Measurements from ENCODE around the gene KRTAP1-4. TPM values are rescaled to one million over a fixed set of nuclear protein-coding genes. Genes with fewer than 3 reads are reported as not detected.
"Not testable (repeated sequence)": the region's sequence is repeated elsewhere in the genome, so short reads cannot be mapped to it uniquely, and the experiment has no call there.

The KRTAP1-4 gene
- total RNA-seq, 1 donor from 2014 or later, result not detected

DNA sequence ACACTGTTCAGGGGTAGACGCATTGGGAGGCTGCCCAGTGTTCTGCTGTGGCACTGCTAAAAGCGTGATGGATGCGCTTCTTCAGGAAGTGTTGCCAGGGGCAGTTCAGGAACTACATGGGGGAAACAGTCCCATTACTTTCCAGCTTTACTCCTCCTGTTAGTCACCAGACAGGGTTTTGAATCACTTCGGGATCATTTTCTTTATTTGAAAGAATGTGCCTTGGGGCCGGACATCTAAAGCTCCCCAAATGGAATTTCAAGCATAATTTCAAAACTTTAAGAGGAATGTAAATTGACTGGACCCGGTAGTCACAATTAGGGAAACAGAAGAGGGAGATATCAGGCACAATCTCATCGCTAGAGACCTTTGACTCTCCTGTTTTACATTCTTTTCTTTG lies 18.4 kb upstream of the KRTAP1-4 start:
- DNase-seq (ENCODE audit: low spot score), result no peak

DNA sequence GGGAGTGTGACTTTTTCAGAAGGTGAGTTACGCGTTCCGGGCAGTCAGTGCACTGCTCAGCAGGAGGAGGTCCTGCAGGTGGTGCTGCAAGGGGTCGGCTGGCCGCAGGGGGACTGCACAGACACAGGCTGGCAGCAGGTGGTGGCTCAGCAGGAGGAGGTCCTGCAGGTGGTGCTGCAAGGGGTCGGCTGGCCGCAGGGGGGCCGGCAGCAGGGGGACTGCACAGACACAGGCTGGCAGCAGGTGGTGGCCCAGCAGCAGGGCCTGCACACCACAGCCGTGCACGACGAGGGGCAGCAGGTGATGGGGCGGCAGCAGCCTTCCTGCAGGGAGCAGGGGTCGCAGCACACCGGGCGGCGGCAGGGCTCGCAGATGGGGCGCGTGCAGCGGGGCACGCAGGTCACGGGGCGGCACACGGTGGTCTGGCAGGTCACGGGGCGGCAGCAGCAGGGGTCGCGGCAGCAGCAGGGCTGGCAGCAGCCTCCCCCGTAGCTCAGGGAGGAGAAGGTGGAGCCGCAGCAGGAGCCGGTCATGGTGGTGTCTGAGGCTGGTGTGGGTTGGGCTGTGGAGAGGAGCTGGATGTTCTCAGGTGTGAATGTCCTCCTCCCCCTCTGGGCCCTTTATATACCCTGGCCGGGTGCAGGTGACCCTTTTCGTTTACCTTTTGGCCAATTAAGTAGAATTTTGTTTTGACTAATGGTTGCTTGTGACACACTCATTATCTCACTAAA lies 16.9 kb upstream of the KRTAP1-4 start, which contains the start of gene KRTAP2-1:
Gene KRTAP2-1, minus strand, starts transcription at position 582 of the 731 bp plus-strand sequence. Its CDS starts 49 bp downstream, at position 533.
- DNase-seq (ENCODE audit: low spot score), result not testable (repeated sequence)

GRCh38 chr17:41042953-41043352 lies 13.0 kb upstream of the KRTAP1-4 start:
- DNase-seq (ENCODE audit: low spot score), result no peak

- not testable (repeated sequence) for DNase-seq (ENCODE audit: low spot score)
Measured at GRCh38 chr17:41040783-41041571, 11.0 kb upstream of the KRTAP1-4 start, which contains the start of gene KRTAP1-1. TSS of gene KRTAP1-1 (minus strand) at chr17:41041450. CDS start at chr17:41041397, 53 bp downstream.

DNA sequence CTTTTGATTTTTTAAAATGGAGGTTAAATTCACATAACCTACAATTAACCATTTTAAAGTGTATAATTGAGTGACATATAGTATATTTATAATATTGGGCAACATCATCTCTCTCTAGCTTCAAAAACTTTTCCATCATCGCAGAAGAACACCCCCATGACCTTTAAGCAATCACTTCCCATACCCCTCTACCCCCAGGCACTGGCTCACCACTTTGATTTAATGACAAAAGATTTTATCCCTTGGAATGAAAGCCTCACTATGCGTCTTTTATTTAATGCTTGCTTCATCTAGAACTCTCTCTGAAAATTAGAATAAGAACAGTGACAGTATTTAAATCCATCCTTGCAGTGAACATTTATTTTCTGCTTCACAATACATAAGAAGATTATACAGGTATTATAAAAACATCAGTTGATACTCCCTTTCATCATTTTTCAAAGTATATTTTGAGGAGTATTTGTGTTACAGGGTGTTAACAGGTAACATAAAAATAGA lies 7.9 kb upstream of the KRTAP1-4 start:
- DNase-seq (ENCODE audit: low spot score), result no peak

DNA sequence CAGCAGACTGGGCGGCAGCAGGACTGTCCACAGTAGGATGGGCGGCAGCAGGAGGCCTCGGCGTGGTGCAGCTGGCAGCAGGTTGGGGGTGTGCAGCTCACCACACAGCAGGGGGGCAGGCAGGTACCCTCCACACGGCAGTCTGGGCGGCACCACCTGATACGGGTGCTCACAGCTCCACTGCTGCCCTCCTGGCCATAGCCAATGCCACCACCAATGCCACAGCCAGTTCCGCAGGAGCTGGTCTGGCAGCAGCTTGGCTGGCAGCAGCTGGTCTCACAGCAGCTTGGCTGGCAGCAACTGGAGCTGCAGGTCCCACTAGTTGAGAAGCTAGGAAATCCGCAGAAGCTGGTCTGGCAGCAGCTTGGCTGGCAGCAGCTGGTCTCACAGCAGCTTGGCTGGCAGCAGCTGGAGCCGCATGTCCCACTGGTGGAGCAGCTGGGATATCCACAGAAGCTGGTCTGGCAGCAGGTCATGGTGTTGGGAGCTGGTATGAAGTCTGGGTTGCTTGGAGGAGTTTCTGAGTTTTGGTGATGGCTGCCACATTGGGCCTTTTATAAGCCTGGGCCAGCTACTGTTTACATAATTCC lies 4.4 kb upstream of the KRTAP1-4 start, which contains the start of gene KRTAP1-3:
Gene KRTAP1-3, minus strand, starts transcription at position 529 of the 590 bp plus-strand sequence. Its CDS starts 53 bp downstream, at position 476.
- DNase-seq (ENCODE audit: low spot score), result not testable (repeated sequence)

DNA sequence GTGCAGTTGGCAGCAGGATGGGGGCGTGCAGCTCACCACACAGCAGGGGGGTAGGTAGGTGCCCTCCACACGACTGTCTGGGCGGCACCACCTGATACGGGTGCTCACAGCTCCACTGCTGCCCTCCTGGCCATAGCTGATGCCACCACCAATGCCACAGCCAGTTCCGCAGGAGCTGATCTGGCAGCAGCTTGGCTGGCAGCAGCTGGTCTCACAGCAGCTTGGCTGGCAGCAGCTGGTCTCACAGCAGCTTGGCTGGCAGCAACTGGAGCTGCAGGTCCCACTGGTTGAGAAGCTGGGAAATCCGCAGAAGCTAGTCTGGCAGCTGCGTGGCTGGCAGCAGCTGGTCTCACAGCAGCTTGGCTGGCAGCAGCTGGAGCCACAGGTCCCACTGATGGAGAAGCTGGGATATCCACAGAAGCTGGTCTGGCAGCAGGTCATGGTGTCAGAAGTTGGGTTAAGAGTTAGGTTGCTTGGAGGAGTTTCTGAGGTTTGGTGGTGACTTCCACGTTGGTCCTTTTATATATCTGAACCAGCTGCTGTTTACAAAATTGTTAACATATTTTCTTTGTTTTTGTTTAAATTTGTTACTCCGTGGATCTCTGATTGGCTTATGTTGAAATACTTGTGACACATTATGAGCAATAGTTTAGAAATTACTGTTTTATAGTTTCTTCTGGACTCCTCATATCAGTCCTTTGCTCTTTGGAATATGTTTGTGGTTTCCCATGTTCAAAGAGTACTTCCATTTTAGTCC lies 3.1 kb downstream of the KRTAP1-4 start, which contains the start of gene KRTAP1-5:
Gene KRTAP1-5, minus strand, starts transcription at position 494 of the 757 bp plus-strand sequence. Its CDS starts 53 bp downstream, at position 441.
- no peak for DNase-seq (ENCODE audit: low spot score)

DNA sequence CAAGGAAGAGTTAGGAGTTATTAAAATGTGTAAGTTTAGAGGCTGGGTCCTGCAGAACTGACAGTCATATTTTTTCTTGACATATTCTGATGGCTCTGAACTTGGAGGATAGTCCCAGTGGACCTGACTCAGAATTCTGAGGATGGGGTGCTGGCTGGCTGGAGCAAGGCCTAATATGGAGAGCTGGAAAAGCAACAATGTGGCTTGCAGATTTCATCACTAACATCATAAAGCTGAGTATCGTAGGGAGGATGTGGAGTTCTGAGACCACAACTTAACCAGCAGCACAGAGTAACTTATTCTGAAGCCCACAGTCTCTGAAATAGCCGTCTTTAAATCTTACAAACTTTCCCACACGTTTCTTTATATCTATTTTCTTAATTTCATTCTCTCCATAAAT lies 5.3 kb downstream of the KRTAP1-4 start:
- DNase-seq (ENCODE audit: low spot score), result no peak

DNA sequence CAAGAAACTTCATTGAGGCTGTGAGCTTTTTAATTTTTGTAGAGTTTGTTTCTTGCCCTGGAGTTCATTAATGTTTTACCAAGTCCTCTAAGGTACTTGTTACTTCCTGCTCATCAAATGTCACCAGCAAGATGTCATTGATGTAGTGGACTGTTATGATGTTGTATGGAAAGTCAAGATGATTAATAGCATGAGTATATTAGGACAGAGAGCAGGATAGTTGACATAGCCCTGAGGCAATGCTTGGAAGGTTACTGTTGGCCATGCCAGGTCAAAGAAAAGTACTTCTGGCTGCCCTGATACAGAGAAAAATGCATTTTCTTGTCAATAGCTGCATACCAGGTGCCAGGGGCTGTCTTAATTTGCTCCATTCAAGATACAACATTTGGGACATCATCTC lies 9.7 kb downstream of the KRTAP1-4 start:
- no peak for DNase-seq (ENCODE audit: low spot score)

- no peak for DNase-seq (ENCODE audit: low spot score)
Measured at GRCh38 chr17:41019415-41019814, 10.6 kb downstream of the KRTAP1-4 start.

GRCh38 chr17:41018541-41018940 lies 11.5 kb downstream of the KRTAP1-4 start:
- DNase-seq (ENCODE audit: low spot score), result no peak

DNA sequence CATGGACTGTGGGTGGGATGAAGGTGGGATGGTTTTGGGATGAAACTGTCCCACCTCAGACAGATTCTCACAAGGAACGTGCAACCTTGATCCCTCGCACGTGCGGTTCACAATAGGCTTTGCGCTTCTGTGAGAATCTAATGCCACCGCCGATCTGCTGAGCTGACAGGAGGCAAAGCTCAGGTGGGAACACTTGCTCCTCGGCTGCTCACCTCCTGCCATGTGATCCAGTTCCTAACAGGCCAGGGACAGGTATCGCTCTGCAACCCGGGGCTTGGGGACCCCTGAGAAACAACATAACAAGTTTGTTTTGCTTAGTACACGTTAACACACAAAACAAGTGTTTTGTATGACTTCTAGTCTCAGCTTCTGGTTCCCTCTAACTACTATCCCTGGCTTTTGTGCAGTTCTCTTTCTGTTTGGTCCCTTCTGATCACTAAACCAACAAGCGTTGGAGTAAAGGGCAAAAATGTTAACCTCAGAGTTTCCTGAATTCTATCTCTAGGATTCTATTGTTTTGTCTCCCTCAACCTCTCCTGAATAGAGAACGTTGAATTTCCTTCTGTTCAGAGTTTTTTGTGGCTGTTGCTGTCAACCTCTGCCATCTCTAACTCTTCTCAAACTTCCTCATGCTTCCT lies 13.3 kb downstream of the KRTAP1-4 start:
- no peak for DNase-seq (ENCODE audit: low spot score)

- DNase-seq (ENCODE audit: low spot score), result no peak
Measured at GRCh38 chr17:41015454-41015853, 14.5 kb downstream of the KRTAP1-4 start.

DNA sequence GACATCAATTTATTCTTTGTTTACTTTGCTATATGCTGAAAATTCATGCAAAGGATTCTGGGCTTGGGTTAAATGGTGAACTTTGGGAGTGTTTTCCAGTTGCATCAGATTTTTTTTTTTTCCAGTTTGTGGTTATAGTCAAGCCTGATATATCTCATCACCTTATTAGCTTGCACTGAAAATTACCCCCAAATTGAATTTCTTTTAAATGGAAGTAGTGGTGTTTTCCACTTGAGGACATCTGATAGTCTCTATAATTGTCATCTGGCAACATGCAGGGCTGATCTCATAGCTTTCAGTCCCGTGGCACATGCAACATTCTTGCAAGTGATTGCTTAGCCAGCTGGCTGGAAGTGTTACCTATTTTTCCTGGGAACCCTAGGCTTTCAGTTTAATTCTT lies 16.4 kb downstream of the KRTAP1-4 start:
- DNase-seq (ENCODE audit: low spot score), result no peak

DNA sequence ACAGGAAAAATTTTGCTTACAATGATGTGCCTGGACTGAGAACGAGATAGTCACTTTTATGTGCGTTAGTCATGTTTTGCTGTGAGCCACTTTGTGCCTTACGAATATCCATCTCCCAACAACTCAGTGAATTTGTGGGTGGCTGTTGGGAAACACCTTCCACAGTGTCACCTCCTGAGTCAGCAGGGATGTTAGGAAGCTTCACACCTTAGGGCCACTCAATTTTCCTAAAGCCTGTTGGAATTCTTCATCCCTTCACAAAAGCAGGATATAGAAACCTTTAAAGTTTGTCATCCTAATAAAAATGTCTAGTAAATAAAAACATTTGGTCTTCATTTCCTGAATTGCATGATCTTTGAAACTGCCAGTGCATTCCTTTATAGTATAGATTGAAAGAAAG lies 16.8 kb downstream of the KRTAP1-4 start:
- DNase-seq (ENCODE audit: low spot score), result no peak

DNA sequence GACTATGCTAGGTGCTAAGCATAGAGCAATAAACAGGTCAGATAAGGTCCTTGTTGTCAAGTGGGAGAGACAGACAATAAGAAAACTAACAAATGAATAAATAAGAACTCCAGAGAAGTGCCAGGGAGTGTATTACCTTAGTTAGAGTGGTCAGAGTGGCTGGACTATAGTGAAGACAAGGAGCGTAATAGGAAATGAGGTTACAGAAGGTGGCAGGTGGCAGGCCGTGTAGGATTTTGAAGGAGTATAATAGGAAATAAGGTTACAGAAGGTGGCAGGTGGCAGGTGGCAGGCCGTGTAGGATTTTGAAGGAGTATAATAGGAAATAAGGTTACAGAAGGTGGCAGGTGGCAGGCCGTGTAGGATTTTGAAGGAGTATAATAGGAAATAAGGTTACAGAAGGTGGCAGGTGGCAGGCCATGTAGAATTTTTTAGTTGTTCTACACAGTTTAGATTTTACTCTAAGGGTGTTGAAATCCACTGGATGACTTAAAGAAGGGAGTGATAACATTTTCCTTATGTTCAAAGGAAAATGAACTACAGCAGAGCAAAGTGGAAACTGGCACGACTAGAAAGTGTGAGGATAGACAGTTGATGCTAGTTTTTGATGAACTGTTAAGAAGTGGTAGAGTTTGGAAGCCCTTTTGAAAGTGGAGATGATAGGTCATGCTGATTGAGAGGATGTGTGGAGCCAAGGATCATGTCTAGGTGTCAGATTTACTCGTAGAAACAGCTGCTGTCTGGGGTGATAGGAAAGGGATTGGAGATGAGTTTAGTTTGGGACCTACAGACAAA lies 17.5 kb downstream of the KRTAP1-4 start:
- no peak for DNase-seq (ENCODE audit: low spot score)

DNA sequence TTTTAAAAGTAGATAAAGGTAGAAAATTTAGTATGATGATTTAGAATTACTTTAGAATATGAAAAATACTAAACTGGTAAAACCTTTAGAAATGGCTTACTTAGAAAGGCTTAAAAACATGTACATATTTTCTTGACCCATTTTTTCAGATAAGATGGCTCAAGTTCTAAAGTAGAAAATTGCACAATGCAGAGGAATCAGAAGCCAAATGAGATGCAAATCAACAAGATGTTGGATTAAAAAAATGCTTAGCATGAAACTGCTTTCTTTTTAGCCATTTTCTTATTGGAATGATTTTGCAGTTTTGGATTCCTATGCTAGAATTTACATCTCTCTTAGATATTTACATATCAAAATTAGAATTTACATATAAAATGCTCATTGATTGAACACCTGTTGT lies 19.6 kb downstream of the KRTAP1-4 start:
- no peak for DNase-seq (ENCODE audit: low spot score)

GRCh38 chr17:41009936-41010335 lies 20.1 kb downstream of the KRTAP1-4 start:
- no peak for DNase-seq (ENCODE audit: low spot score)

- no peak for DNase-seq (ENCODE audit: low spot score)
Measured at GRCh38 chr17:41009301-41009760, 20.7 kb downstream of the KRTAP1-4 start.

GRCh38 chr17:41008811-41009210 lies 21.2 kb downstream of the KRTAP1-4 start, which contains the start of gene KRTAP3-1:
TSS of gene KRTAP3-1 (minus strand) at chr17:41009128. CDS start at chr17:41009074, 54 bp downstream.
- DNase-seq (ENCODE audit: low spot score), result no peak
